GM10266 (cell line): ENCODE results near the gene SLC35F2.
"Not testable (repeated sequence)": the region's sequence is repeated elsewhere in the genome, so short reads cannot be mapped to it uniquely, and the experiment has no call there.

Experiments
- DNase-seq: peaks from one replicate; pipeline ENCODE4 v3.0.0; 2012; ENCODE audit errors: extremely low spot score
- CTCF ChIP-seq: IDR thresholded peaks from 2 replicates; pipeline ENCODE4 v1.5.1; 2012; ENCODE audit warnings: mild to moderate bottlenecking, low read depth; ENCODE audit not compliant: control insufficient read depth, insufficient read depth; ENCODE audit errors: missing control alignments

Gene SLC35F2

GRCh38 chr11:107860688-107861087, 2.1 kb upstream of the SLC35F2 start:
- no peak for TF ChIP-seq CTCF
- DNase-seq: no peak

GRCh38 chr11:107860240-107860620, 1.6 kb upstream of the SLC35F2 start:
- not testable (repeated sequence) for DNase-seq

GRCh38 chr11:107859459-107860239, 1.1 kb upstream of the SLC35F2 start:
- peak; percentile 41 for DNase-seq
- TF ChIP-seq CTCF: no peak

GRCh38 chr11:107857550-107858216, 904 bp downstream of the SLC35F2 start:
- no peak for TF ChIP-seq CTCF
- no peak for DNase-seq

GRCh38 chr11:107856981-107857517, 1.5 kb downstream of the SLC35F2 start:
- TF ChIP-seq CTCF: no peak
- DNase-seq: no peak

- no peak for TF ChIP-seq CTCF
- DNase-seq: no peak
Measured at GRCh38 chr11:107856180-107856980, 2.2 kb downstream of the SLC35F2 start.

- no peak for DNase-seq
Measured at GRCh38 chr11:107853070-107853469, 5.5 kb downstream of the SLC35F2 start.

More at GRCh38 chr11:107853070-107853469, 5.5 kb downstream of the SLC35F2 start:
- no peak for TF ChIP-seq CTCF
